Activated CD8-positive, alpha-beta memory T cell treated with anti-CD3 and anti-CD28 coated beads, Interleukin-2, amount 50 U/mL, for 4 hours (primary cell): ENCODE measurements around the gene AMIGO3.
"Not testable (repeated sequence)": the region's sequence is repeated elsewhere in the genome, so short reads cannot be mapped to it uniquely, and the experiment has no call there.

Experiments
- DNase-seq: peaks from one replicate; pipeline ENCODE4 v3.0.0-alpha.2; 2020

The AMIGO3 gene

DNA sequence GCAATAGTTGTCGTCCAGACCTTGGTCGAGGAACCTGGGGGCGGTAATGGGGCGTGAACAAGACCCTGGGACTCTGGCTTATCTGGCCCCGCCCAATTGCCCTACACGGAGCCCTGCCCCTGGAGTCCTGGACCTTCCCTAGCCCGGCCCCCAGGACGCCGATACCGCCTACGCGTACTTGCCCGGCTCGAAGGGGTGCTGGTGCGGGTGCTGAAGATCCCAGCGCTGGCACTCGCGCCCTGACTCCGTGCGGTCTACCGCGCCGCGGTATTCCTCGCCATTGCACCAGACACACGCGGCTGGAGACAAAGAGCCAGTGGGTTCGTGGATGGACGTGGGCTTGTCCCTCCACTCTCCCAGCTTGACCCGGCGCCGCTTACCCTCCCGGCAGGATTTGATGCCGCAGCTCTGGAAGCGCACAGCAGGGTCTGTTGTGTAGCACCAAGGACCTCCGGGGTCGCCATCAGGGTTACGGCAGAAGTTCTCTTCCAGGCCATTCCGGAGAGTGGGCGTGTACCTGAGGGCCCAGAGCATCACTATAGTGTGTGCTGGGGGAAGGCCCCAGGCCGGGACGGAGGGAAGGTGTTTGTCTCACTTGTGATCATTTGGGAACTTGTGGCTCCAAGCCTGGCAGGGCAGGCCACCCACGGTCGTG is 32.6 kb downstream of the AMIGO3 start:
- peak; percentile 41 for DNase-seq

DNA sequence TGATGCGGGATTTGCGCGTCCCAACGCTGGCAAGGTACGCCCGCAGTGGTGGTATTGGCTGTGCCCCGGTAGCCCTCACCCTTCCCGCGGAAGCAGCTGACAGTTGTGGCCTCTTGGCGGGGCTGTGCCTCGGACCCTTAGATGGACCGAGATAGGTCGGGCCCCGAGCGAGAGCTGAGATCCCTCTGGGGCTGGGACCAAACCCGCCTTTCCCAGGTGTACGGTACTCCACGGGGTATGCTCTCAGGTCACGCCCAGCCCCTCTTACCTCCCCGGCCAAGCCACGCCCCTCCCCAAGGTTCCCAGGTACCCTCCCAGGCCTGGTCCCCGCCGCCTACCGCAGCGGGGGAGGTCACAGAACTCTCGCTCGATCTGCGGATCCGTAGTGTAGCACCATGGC is 33.1 kb downstream of the AMIGO3 start:
- DNase-seq: peak; percentile 39

DNA sequence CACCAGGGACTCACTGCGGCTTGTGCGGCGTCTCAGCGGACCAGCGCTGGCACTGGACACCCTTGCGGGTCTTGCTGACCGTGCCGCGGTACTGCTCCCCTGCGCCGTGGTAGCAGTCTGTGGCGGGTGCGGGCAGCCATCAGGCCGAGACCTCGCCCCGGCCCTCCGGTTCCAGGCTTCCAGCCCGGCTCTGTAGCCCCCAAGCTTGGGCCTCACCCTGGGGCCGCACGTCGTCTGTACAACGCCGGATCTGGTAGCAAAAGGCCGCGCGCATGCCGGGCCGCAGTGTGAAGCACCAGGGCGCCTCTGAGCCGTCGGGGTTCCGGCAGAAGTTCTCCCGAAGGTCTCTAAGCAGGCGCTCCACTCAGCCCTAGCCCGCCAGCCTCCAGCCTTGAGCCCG is 33.6 kb downstream of the AMIGO3 start:
- not testable (repeated sequence) for DNase-seq

DNA sequence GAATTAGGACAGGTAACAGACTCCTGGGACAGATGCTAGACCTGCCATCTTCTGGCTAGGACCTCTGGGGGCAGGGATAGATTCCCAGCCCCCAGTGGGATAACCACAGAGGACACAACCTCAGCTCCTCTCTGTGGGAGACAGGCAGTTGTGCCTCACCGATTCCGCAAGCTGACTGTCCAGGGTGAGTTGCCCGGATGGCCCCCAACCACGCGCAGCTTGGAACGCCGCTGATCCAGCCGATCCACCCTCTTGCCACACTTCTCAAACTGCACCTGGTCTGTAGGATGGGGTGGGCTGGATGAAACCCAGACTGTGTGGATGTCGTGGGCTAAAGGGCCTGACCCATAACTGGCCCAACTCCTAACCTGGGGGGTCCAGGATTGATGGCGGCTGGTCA is 34.4 kb downstream of the AMIGO3 start:
- DNase-seq: not testable (repeated sequence)

DNA sequence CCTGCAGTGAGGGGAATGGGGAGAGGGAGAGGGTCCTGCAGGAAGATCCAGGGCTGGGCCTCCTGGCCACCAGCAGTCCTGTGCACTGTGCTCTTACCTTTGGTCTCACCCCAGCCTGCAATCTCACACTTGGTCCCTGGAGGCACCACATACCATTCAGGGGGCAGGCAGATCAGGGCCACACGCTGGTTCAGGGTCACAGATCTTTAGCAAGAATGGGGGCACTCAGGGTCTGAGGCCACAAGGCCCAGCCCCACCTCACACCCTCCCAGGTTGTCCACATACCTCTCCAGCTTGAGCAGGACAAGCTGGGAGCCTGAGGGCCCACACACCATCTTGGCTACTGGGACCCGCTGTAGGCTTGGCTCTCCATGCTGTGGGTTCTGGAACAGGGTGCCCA is 35.0 kb downstream of the AMIGO3 start:
- DNase-seq: not testable (repeated sequence)

DNA sequence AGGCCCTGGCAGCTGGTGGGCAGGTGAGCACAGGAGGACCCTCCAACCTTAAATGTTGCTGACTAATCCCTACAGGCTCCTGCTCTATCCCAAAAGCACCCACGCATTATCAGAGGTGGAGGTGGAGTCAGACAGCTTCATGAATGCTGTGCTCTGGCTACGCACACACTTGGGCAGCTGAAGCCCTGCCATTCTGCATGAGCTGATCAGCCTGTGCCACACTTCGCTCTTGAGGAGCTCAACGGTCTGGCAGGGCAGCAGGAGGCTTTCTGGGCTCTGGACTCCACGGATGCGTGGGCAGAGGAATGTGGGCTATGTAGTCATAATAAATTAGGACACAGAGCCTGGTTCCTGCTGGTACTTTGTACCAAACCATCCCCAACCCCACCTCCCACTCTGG is 36.3 kb downstream of the AMIGO3 start:
- DNase-seq: no peak

DNA sequence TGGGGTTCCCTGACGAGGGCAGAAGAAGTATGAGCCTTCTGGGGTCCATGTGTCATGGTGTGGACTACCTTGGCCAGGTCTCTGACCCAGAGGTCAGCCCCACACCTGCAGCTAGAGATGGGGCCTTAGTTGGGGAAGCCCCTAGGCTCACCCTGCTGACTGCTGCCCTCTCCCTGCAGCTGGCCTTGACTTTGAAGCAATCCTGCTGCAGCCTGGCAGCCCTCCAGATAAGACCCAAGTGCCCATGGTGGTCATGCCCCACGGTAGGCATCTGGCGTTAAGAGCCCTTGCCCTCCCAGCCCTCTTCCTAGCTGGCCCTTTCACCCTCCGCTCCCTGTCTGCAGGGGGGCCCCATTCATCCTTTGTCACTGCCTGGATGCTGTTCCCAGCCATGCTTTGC is 37.9 kb downstream of the AMIGO3 start:
- DNase-seq: no peak

DNA sequence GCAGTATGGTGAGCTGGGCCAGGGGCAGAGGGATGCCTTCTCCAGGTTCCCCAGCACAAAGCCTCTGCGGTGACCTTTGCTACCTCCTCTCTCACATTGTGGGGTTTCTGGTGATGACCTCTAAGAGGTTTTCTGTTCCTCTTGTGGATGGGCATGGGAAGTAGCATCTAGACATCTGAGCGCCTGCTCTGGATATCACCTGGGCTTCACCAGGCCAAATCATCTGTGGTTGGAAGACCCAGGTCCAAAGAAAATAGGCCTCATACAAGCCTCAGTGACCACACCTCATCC is 38.3 kb downstream of the AMIGO3 start:
- no peak for DNase-seq

DNA sequence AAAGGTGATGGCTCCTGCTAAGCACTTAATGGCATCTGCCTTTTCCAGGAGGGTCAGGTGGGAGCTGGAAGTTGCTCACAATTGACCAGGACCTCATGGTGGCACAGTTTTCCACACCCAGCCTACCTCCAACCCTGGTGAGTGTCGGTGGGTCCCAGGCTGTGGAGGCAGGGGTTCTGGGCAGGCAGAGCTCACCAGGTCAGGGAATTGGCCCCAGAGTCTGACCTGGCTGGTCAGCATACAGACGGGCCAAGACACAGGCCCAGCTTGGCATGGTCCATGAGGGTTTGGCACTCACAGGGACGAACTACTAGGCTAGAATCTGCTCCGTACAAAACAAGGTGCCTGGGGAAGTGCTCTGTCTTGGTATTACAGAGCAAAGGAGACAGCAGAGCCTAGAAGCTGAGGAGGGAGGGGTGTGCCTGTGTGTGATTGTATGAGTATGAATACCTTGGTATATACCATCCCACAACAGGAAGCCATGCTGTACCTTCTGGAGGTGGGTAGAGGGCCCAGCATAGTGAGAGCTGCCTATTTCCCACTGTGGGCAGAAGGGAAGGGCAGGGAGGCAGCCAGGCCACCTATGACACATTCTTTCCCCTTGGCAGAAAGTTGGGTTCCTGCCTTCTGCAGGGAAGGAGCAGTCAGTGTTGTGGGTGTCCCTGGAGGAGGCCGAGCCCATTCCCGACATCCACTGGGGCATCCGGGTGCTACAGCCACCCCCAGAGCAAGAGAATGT is 38.8 kb downstream of the AMIGO3 start:
- no peak for DNase-seq

DNA sequence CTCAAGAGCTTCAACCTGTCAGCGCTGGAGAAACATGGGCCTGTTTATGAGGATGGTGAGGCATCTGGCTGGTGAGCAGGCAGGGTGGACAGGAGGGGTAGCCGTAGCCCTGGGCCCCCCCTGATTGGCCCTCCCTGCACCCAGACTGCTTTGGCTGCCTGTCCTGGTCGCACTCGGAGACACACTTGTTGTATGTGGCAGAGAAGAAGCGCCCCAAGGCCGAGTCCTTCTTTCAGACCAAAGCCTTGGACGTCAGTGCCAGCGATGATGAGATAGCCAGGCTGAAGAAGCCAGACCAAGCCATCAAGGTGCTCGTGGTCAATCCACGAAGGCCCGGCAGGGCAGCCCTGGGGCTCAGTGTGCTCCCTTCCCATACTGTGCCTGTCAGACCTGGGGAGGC is 43.6 kb downstream of the AMIGO3 start:
- DNase-seq: no peak

DNA sequence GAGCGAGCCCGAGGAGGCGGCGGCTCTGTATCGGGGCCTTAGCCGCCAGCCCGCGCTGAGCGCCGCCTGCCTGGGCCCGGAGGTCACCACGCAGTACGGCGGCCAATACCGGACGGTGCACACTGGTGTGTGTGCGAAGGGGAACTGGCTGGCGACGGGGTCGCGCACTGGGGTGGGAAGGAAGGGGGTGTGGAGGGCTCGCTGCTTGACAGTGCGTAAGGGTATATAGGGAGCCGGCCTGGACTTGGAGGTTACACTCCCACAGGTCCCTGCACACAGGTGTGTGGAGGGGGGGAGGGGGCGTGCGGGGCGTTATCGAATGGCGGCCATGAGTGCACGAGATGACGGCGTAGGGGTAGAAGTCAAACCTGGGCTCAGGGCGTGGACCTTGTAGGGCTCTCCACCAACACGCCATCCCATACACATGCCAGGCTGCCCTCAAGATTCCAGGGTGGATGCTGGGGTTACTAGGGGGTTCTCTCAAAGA is 44.9 kb downstream of the AMIGO3 start:
- DNase-seq: peak; percentile 37

DNA sequence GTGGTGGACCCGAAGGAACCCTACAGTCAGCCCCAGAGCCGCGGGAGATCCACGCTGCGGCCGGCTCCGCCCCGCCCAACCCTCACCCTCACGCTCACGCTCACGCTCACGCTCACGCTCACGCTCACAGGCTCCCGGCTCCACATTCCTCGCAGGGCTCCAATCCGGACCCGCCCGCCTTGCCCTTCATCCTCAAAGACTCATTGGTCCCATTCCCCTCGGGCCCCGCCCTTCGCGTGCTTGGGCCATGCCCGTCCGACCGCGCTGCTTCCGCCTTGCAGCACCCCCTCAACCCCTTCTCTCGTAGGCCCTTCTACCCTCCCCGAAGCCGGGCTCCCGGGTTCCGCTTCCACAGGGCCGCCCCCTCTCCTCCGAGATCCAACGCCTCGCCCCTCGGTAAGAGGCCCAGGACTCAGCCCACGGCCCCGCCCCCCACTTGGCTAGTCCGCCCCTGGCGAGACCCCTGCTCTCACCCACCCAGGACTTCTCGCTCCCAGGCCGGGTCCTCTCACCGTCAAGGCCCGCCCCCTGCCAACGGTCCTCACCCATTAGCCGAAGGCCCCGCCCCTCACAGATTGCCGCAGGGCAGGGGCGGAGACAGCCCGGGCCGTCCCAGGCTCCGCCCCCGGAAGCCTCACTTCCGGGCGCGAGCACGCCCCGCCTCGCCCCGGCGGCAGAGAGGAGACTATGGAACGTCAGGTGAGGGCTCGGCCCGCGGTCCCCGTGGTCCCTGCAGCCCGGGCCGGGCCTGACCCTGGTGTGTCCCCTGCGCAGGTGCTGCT is 45.6 kb downstream of the AMIGO3 start, which contains the start of gene APEH:
Gene APEH, plus strand, starts transcription at position 637 of the 782 bp plus-strand sequence. Its CDS starts 51 bp downstream, at position 688.
- DNase-seq: peak; percentile 97

DNA sequence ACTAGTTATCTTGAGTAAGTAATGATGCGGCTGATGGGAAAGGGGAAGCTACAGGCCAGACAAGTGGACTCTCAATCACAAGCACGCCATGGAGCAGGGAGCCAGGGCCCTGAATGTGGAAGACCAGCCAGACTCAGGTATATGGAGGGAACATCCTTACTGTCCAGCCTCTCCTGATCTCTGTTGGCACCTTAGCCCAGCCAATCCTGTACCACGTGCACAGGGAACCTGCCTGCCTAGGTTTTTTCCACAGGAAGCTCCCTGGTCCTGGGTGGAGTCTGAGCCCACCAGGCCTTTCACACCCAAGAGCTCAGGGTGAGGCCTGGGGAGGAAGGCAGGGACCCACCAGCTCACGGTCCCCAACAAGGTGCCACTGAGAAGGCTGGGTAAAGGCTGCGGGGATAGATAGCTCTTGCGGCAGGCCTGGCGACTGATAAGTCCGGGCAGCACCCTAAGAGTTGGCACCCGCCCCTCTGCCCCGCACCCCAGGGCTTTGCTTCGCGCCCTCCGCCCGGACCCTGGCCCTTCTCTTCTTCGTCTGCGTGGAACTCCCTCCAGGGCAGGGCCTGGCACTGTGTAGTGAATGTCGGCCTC is 46.3 kb downstream of the AMIGO3 start:
- DNase-seq: no peak

DNA sequence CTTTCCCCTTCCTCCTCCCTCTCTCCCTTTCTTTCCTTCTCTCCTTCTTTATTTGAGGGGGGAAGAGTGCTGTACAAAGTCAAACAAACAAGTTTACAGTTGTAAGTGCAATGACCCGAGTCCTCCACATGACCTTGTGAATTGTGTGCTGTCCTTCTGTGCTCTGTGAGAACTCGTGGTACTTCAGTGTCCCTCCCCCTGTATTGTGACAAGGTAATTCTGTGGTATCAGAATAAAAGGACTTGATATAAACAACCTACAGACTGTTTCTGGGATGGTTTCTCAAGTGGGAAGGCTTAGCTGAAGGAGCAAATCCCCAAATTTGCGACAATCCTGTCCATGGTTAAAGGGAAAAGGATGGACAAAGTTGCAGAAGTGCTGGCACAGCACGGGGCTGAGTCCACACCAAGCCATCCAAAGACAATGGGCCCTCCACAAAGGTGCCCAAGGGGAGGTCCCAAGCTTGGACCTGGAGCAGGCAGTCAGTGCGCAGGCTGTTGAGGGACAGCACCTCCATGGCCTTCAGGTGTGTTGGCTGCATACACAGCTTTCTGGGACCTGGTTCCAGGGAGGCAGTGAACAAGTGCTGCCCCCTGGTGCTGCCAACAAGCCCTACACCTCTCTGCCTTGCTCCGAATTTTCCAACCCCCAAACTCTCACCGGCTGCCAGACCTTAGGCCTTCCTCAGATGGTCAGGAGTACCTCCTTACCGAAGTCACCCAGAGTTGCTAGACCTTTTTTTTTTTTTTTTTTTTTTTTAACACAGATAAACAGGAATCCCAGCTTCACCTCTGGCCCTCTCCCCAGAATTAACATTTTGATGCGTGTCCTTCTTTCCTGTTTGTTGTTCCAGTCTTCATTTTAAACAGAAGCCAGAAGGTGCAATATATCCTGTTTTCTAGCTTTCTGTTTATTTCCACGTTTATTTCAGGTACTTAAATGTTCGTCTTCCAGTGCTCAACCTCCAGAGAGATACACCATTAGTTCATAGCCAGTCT is 47.9 kb downstream of the AMIGO3 start:
- peak; percentile 74 for DNase-seq

DNA sequence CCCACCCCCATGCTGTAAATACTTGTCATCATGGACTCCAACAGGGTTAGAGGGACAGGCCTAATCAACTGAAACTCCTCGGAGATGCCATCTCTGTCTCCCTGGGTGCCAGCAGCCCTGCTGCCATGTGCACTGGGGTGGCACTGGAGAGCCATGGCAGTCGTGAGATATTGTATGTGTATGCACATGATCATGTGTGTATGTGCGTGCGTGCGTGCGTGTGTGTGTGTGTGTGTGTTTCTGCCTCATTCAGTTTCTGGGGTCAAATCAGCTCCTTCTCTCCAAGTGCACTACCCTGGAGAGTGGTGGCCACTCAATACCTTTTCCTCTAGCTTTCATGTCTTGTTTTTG is 48.6 kb downstream of the AMIGO3 start:
- DNase-seq: no peak

DNA sequence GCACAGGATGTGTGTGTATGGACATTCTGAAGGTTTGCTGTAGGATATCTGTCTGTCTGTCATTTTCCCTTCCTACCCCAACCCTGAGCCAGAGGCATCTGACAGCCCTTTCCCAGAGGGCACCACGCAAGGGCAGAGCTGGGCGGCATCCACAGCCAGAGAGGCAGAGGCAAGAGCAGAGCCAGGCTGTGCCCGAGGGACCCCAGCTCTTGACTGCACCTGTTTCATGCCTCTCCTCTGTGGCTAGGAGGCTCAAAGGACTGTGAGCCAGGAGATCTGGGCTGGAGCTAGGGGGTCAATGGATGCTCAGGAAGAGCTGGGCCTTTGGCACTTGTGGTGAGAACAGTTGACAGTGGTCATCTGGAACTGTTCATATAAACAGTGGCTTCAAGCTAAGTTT is 50.1 kb downstream of the AMIGO3 start:
- DNase-seq: no peak

DNA sequence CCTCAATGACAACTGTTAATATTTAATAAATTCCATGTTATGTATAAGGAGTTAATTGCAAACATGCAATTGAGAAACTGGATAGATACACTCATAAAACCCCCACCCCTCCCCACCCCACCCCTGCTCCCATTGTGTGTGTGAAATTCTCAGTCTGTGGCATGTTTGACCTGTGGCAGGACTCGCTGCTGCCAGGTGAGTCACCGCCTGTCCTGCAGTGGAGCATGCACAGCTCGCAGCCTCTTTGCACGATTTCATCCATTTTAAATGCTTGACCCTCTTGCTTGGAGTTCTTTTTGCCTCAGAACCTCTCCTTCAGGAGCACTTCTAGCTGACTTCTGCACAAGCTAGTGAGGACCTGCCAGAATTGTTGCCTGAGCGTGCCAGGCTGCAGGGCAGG is 50.6 kb downstream of the AMIGO3 start:
- DNase-seq: no peak

DNA sequence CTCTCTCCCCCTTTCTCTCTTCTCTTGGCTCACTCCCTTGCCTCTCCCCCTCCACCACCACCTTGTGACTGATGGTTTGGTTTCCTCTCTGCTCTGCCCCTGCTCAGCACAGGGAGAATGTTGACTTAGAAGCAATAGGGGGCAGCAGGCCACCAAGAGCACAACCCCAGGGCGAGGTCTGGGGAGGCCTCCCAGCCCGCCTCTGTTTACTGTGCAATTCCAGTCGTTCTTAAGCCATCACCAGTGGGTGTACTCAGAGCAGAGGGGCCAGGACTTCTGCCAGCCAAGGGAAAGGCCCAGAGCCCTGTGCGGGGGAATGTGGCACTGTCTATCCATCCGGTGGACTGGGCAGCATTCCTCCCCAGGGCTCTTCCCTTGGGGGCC is 51.1 kb downstream of the AMIGO3 start:
- DNase-seq: no peak

DNA sequence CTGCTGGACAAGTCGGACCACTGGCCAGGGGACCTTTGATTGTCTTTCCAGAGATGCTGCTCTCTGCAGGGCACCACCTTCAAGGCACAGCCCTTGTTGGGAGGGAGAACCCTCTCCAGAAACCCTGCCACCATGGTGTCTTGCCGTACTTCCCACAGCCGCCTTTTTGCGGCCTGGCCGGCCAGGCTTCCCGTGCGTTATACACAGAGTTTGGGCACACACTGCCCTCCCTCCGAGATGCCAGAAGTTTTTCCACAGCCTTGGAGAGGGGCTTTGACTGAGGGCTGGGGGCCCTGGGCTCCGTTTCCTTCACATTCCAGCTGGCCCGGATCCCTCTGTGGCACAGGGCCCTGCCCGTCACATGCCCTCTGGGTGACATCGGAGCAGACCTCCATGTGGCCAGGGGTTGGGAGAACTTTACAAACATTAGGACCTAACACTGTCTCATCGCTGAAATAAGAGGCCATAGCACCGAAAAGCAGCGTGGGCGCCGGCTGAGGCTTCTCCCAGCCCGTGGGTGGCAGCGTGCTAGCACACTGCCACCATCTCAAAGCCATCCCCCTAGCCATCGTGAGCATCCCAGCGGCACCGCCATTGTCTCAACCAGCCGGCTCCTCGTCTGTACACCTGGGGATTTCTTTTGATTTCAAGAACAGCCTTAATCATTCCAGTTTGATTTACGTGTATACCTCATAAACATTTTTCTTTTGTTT is 51.6 kb downstream of the AMIGO3 start:
- no peak for DNase-seq
